Sigmoid colon (tissue), 7 donors: Measurements from ENCODE around the gene GABARAP. TPM values are rescaled to one million over a fixed set of nuclear protein-coding genes. Genes with fewer than 3 reads are reported as not detected.

ENCODE experiments used
- DNase-seq: peaks from one replicate; pipeline ENCODE4 v3.0.0-alpha.2; 2019
- H3K27ac ChIP-seq, 4 donors: fragments of 200-600 bp; sonication (generic); one replicate each; pipeline ENCODE4 v1.5.1; 2016 to 2019; ENCODE audit warnings: mild to moderate bottlenecking in 1 of 4
- H3K27me3 ChIP-seq, 3 donors: fragments of 200-600 bp; sonication (generic); one replicate each; pipeline ENCODE4 v1.5.1; 2019; ENCODE audit warnings: mild to moderate bottlenecking in 1 of 3
- H3K36me3 ChIP-seq, 4 donors: fragments of 200-600 bp; sonication (generic); one replicate each; pipeline ENCODE4 v1.5.1; 2016 to 2019
- H3K4me1 ChIP-seq, 4 donors: fragments of 200-600 bp; sonication (generic); one replicate each; pipeline ENCODE4 v1.5.1; 2017 to 2019
- H3K4me3 ChIP-seq, 4 donors: fragments of 200-600 bp; sonication (generic); one replicate each; pipeline ENCODE4 v1.5.1; 2017 to 2019; ENCODE audit warnings: mild to moderate bottlenecking in 2 of 4, moderate library complexity in 1 of 4
- H3K9me3 ChIP-seq, 4 donors: fragments of 200-600 bp in 3 of 4; sonication (generic) in 3 of 4; one replicate each; pipeline versions ENCODE4 v1.5.1 to v1.6.1; 2013 to 2019
- CTCF ChIP-seq, 4 experiments: fragments of 450-650 bp in 3 of 4; fragments of 200-600 bp in 1 of 4; IDR thresholded peaks; one replicate each; pipeline ENCODE4 v1.5.1; 2016 to 2019; ENCODE audit warnings: antibody characterized with exemption in 4 of 4, mild to moderate bottlenecking in 3 of 4, moderate library complexity in 2 of 4
- EP300 ChIP-seq, 4 donors: sonication (generic); formaldehyde crosslinking; IDR thresholded peaks; one replicate each; pipeline ENCODE4 v1.6.1; 2017; ENCODE audit warnings: antibody characterized with exemption in 4 of 4
- POLR2A ChIP-seq, 2 donors: fragments of 450-650 bp; IDR thresholded peaks; one replicate each; pipeline ENCODE4 v1.6.1; 2016; ENCODE audit warnings: antibody characterized with exemption in 2 of 2, mild to moderate bottlenecking in 2 of 2, moderate library complexity in 2 of 2
- POLR2AphosphoS5 ChIP-seq, 4 donors: sonication (generic); formaldehyde crosslinking; IDR thresholded peaks; one replicate each; pipeline ENCODE4 v1.6.1; 2017; ENCODE audit warnings: antibody characterized with exemption in 4 of 4
- WGBS, 2 donors: extraction: QIAGEN DNeasy Blood & Tissue Kit; methylation state at CpG; one replicate each; pipeline ENCODE4 v1.1.7; 2013; 5-methylcytosine and 5-hydroxymethylcytosine counted together
- intact Hi-C: fragments of 100-400 bp; cut with DNase I; formaldehyde crosslinking; loops from one replicate; pipeline ENCODE4 v1.15.1; 2023
- polyA plus RNA-seq, 3 donors: library from polyadenylated mRNA; stranded (reverse); fragments of 200-250 nt; gene quantifications; one replicate each; pipeline ENCODE4 v1.2.3, GENCODE V29; 2013
- total RNA-seq, 4 donors: library from RNA; depleted of rRNA; stranded (reverse); fragments of >200 nt; gene quantifications; one replicate each; pipeline ENCODE4 v1.1.0, GENCODE V29; 2016
- donor health status: healthy with polysubstance abuse.
- donor health status: Bipolar disorder and iron deficiency.
- donor health status: healthy.

GABARAP gene
- total and polyA plus RNA-seq, 7 donors: 147 to 1,215 (median 613) TPM

- TF ChIP-seq EP300 (IDR thresholded peaks at IDR 0.05): peak in 3 of 4 donors; percentile 32 to 49 (median 43)
- peak in 1 of 2 donors; percentile 35 for TF ChIP-seq POLR2A (IDR thresholded peaks at IDR 0.05)
- no peak for TF ChIP-seq CTCF (IDR thresholded peaks at IDR 0.05)
- peak; percentile 44 to 73 (median 71) for TF ChIP-seq POLR2AphosphoS5 (IDR thresholded peaks at IDR 0.05)
- DNase-seq: peak; percentile 87
- intact Hi-C loops: loop anchor here (2.0 kb wide), 2 partner anchors 29 to 71 kb away; partner anchors contain the start of genes ELP5 and KCTD11
- Histone ChIP-seq H3K4me1 (peaks cover 0 to 56% (median 46%) of the 10 kb centered on the region in 4 donors), H3K36me3 (peaks cover 26 to 33% (median 27%) of the 10 kb centered on the region in 4 donors), H3K27me3 (no peaks in the 10 kb centered on the region), H3K9me3 (no peaks in the 10 kb centered on the region), H3K27ac (peak overlapping the region; percentile 93 to 98 (median 96)), H3K4me3 (peak overlapping the region; percentile 53 to 83 (median 68))
- WGBS, 2 donors: 1 to 4% methylated on average over 43 of the region's 43 CpGs
These were observed 39.9 kb upstream of the GABARAP start for GRCh38 chr17:7281953-7282751.

DNA sequence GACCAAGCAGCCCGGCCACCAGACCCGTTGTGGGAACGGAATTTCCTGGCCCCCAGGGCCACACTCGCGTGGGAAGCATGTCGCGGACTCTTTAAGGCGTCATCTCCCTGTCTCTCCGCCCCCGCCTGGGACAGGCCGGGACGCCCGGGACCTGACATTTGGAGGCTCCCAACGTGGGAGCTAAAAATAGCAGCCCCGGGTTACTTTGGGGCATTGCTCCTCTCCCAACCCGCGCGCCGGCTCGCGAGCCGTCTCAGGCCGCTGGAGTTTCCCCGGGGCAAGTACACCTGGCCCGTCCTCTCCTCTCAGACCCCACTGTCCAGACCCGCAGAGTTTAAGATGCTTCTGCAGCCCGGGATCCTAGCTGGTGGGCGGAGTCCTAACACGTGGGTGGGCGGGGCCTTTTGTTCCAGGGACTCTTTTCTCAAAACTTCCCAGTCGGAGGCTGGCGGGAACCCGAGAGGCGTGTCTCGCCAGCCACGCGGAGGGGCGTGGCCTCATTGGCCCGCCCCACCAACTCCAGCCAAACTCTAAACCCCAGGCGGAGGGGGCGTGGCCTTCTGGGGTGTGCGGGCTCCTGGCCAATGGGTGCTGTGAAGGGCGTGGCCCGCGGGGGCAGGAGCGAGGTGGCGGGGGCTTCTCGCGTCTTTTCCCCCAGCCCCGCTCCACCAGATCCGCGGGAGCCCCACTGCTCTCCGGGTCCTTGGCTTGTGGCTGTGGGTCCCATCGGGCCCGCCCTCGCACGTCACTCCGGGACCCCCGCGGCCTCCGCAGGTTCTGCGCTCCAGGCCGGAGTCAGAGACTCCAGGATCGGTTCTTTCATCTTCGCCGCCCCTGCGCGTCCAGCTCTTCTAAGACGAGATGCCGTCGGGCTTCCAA lies 39.1 kb upstream of the GABARAP start, which contains the start of gene SLC2A4:
TSS of gene SLC2A4 (plus strand) at position 645 of the 879 bp plus-strand sequence. CDS start at position 862, 217 bp downstream.
- H3K4me1 ChIP-seq: peaks cover 0 to 51% (median 42%) of the 10 kb centered on the region in 4 donors
- peaks cover 22 to 28% (median 23%) of the 10 kb centered on the region in 4 donors for H3K36me3 ChIP-seq
- TF ChIP-seq POLR2A (IDR thresholded peaks at IDR 0.05): peak; percentile 68 to 85
- peak in 3 of 4 donors; percentile 18 to 62 (median 40) for TF ChIP-seq EP300 (IDR thresholded peaks at IDR 0.05)
- TF ChIP-seq CTCF (IDR thresholded peaks at IDR 0.05): peak in 1 of 4 experiments; percentile 13
- TF ChIP-seq POLR2AphosphoS5 (IDR thresholded peaks at IDR 0.05): peak; percentile 88 to 95 (median 90)
- peak; percentile 98 for DNase-seq
- H3K9me3 ChIP-seq: no peaks in the 10 kb centered on the region
- no peaks in the 10 kb centered on the region for H3K27me3 ChIP-seq
- peak within 1 kb of the TSS; percentile 93 to 98 (median 96) for H3K27ac ChIP-seq
- H3K4me3 ChIP-seq: peak within 1 kb of the TSS; percentile 53 to 83 (median 68)
- WGBS, 2 donors: 0 to 1% methylated on average over 71 of the region's 71 CpGs
- intact Hi-C loops: loop anchor here (2.0 kb wide), 2 partner anchors 29 to 71 kb away; partner anchors contain the start of genes ELP5 and KCTD11

GRCh38 chr17:7280519-7281073 lies 38.3 kb upstream of the GABARAP start:
- intact Hi-C loops: loop anchor here (1.0 to 2.0 kb wide), 3 partner anchors 16 to 72 kb away; partner anchors contain the start of genes ELP5 and KCTD11
- no peak for TF ChIP-seq EP300 (IDR thresholded peaks at IDR 0.05)
- TF ChIP-seq POLR2AphosphoS5 (IDR thresholded peaks at IDR 0.05): peak in 2 of 4 donors; percentile 5 to 18
- no peak for TF ChIP-seq POLR2A (IDR thresholded peaks at IDR 0.05)
- peak; percentile 88 to 98 (median 94) for TF ChIP-seq CTCF (IDR thresholded peaks at IDR 0.05)
- Histone ChIP-seq H3K27me3 (no peaks in the 10 kb centered on the region), H3K4me1 (peaks cover 0 to 44% (median 37%) of the 10 kb centered on the region in 4 donors), H3K9me3 (no peaks in the 10 kb centered on the region), H3K36me3 (peaks cover 15 to 21% (median 16%) of the 10 kb centered on the region in 4 donors), H3K27ac (peak overlapping the region; percentile 93 to 98 (median 96)), H3K4me3 (peak overlapping the region; percentile 15 to 83 (median 68))
- WGBS, 2 donors: 0 to 1% methylated on average over 29 of the region's 29 CpGs
- DNase-seq: peak; percentile 91

GRCh38 chr17:7279448-7279847 lies 37.2 kb upstream of the GABARAP start:
- peaks cover 0 to 32% (median 25%) of the 10 kb centered on the region in 4 donors for H3K4me1 ChIP-seq
- TF ChIP-seq POLR2A (IDR thresholded peaks at IDR 0.05) (no peak), CTCF (IDR thresholded peaks at IDR 0.05) (no peak), POLR2AphosphoS5 (IDR thresholded peaks at IDR 0.05) (no peak), EP300 (IDR thresholded peaks at IDR 0.05) (no peak)
- no peak overlapping the region for H3K4me3 ChIP-seq
- intact Hi-C loops: no loop called here
- no peak overlapping the region for H3K27ac ChIP-seq
- WGBS, 2 donors: 20 to 73% methylated on average over 8 of the region's 8 CpGs
- H3K9me3 ChIP-seq: no peaks in the 10 kb centered on the region
- no peaks in the 10 kb centered on the region for H3K27me3 ChIP-seq
- H3K36me3 ChIP-seq: peaks cover 3 to 10% (median 5%) of the 10 kb centered on the region in 4 donors
- no peak for DNase-seq
